HT1080 (cell line): ENCODE measurements around the gene CFAP221. TPM values are rescaled to one million over a fixed set of nuclear protein-coding genes. Genes with fewer than 3 reads are reported as not detected.

ENCODE experiments used
- DNase-seq: peaks from one replicate; pipeline ENCODE4 v3.0.0-alpha.2; 2015; ENCODE audit warnings: low read depth
- total RNA-seq: library from RNA; depleted of rRNA; stranded (reverse); fragments of >200 nt; shearing (Covaris generic); gene quantifications from 2 replicates; pipeline ENCODE4 v1.2.3, GENCODE V29; 2014

The CFAP221 gene
- total RNA-seq, 1 experiment from 2014 or later = not detected

GRCh38 chr2:119641562-119642258, 97.5 kb downstream of the CFAP221 start:
- DNase-seq = peak; percentile 65

GRCh38 chr2:119644186-119644585, 99.9 kb downstream of the CFAP221 start:
- DNase-seq = no peak

DNA sequence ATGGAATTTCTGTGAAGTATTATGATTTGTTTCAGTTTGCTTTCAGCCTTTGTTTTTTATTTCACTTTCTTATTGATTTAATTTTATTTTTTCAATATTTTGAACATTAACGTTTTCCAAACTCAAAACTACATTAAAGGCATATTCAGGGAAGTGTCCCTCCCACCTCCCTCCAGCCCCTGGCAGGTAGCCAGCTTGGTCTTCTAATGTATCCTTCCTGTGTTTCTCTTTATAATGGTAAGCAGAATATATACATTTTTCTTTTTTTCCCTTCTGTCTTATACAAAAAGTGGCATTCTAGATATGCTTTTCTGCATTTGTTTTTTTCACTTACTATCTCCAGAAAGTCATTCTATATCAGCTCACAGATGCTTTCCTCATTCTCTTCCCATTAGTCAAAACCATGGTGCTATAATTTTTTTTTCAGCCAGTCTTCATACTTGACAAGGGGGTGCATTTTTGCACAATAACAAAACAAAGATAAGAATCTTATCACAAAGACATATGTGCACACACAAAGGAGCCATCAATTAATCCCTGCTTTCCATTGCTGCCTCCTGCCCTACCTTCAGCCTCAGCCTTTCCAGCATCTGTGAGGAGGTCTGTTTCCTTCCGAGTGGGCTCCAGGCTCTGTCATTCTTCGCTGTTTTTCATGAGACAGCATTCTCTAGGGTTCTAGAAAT, 101.1 kb downstream of the CFAP221 start:
- no peak for DNase-seq

DNA sequence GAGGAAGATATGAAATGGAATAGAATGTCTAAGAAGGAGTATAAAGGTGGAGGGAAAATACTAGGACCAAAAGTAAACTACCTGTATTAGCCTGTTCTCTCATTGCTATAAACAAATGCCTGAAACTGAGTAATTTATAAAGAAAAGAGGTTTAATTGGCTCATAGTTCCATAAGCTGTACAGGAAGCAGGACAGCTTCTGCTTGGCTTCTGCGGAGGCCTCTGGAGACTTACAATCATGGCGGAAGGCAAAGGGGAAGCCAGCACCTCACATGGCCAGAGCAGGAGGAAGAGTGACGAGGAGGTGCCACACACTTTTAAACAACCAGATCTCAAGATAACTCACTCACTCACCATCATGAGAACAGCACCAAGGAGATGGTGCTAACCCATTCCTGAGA, 101.9 kb downstream of the CFAP221 start:
- DNase-seq = no peak

DNA sequence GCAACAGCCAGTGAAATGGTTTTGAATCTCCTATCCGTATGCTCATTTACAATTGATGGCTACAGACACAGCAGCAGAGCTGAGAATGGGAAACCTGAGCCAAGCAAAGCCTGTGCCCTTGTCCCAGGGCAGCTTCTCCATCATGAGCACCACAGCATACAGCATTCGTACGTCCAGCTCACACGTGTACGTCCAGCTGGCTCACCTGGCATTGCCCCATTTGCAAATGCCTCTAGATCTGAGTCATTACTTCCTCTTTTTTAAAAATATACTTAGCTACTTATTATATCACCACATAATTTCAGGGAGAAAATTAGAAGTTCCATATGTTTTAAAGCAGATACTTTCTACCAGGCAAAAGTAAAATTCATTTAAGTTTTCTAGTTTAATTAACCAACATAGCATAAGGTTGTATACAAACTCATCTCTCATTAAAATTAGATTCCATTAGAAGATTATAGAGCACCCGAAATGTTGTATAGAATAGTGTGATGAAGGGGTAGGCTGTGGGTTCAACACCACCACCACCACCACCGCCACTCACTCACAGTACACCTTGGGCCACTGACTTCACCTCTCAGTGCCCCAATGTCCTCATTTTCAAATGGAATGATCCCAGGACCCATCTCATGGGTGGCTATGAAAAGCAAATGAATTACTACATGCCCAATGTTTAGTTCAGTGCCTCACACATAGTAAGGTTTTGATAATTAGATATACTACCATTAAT, 103.4 kb downstream of the CFAP221 start:
- DNase-seq = peak; percentile 38

DNA sequence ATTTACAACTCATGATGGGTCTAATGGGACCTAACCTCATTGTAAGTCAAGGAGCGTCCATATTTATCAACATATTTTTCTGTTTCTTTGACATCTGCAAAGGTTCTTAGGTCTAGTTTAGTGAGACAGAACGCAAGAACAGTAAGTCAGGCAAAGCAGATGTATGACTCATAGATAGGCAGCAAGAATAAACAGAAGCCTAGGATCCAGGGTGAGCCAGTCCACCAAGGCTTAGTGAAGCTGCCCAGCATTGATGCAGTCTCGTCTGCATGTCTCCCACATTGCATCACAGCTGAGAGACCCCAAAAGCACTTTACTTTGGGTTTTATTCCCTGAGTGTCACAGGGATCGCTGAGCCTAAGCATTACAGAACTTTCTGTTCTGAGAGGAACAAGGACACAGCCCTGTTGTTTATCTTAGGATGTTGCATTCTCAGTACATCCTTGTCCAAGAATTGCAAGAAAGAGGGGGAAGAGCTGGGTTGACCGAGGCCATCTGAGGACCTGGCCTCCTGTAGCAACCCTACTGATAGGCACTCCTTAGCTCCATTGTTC, 105.2 kb downstream of the CFAP221 start:
- peak; percentile 57 for DNase-seq

GRCh38 chr2:119650206-119650605, 106.0 kb downstream of the CFAP221 start:
- DNase-seq = no peak

DNA sequence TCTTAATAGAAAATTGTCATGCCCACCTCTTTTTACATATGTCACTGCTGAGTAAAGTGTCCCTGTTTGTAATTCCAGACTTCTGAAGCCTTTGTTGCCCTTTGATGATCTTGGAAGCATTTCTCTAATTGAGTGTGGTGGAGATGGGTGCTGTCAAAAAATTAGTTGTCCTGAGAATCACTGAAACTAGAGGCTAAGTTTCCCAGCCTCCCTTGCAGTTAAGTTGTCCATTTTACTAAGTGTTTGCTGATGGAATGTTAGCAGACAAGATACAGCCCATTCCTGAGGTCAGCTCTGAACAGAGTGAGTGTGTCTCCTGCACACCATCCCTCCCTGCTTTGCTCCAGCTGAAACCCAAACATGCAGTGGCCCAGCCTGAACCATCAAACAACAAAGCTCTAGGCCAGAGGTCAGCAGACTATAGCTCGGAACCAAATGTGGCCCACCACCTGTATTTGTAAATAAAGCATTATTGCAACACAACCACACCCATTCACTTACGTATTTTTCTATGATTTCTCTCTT, 106.7 kb downstream of the CFAP221 start:
- DNase-seq = no peak

GRCh38 chr2:119657466-119658145, 113.4 kb downstream of the CFAP221 start:
- no peak for DNase-seq

DNA sequence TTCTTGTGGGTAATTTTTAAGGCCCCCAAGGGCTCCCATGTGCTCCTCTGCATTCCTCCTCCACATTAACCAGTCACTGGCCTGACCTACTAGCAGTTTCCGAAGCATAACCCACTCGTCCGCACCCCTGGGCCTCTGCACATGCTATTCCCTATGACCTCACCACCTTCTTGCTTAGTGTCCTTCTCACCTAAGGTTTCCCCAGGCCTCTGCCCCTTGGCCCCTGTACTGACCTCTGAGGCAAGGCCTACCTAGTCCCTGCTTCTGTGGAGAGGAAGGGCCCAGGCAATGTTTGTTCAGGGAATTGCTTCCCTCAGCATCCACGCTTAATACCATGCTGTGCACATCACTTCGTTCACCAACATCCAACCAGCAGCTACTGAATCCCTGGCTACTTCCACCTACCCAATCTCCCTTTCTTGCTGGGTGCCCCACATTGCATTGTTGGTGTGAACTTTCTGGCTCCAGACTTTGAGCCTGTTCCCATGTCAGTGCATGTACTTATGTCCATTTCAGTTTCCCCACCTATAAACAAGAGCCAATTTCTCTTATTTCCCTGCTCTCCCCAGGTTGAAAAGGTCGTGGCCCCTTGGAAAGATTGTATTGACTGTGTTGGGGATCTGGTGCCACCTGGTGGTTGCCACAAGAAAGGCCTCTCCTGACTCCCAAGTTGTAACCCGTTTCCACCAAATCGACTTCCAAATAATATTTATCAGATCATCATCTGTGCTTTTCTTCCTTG, 115.5 kb downstream of the CFAP221 start:
- no peak for DNase-seq

GRCh38 chr2:119660343-119660658, 116.1 kb downstream of the CFAP221 start:
- no peak for DNase-seq

DNA sequence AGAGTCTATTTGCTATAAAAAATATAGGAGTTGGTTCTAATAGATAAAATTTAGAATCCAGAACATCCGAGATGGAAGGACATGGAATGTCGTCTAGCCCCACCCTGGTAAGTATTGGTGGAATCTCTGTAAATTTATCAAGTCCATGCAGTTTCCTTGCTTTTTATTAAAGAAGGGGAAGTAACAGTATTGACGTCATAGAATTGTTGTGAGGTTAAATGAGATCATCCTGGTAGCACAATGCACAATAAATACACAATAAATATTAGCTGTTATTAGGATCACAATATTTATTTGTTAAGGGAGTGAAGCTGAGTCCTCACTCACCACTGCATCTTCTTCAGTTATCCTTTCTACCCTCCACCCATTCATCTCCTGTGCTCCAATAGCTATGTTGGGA, 118.0 kb downstream of the CFAP221 start:
- no peak for DNase-seq

DNA sequence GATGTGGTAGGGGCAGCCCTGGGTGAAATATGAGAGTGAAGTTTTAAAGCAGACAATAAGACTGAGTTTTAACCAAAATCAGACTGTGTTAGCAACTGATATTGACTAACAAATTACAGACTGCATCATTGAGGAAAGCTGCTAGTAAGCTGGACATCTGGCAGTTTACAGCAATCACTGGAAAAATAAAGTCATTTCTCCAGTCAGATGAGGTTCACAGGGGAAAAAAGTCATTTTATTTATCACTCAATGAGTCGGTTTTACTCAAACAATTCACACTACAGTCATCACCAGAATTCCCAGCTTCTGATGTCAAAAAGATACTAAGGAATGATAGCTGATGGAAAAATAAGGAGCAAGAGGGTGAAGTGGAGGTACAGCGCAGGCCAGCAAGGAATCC, 124.3 kb downstream of the CFAP221 start:
- DNase-seq = no peak

DNA sequence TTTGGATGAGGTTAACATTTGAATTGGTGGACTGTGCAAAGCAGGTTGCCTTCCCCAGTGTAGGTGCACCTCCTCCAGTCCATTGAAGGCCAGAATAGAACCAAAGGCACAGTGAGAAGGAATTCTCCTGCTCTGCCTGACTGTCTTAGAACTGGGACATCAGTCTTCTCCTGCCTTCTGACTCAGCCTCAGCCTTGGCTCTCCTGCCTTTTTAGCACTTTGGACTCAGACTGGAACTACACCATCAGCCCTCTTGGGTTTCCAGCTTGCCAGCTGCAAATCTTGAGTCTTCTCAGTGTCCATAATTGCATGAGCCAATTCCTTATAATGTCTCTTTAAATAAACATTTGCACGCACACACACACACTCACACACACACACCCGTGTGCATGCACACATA, 126.8 kb downstream of the CFAP221 start:
- no peak for DNase-seq

GRCh38 chr2:119671752-119672151, 127.5 kb downstream of the CFAP221 start:
- DNase-seq = no peak

GRCh38 chr2:119672161-119672862, 128.1 kb downstream of the CFAP221 start:
- no peak for DNase-seq

DNA sequence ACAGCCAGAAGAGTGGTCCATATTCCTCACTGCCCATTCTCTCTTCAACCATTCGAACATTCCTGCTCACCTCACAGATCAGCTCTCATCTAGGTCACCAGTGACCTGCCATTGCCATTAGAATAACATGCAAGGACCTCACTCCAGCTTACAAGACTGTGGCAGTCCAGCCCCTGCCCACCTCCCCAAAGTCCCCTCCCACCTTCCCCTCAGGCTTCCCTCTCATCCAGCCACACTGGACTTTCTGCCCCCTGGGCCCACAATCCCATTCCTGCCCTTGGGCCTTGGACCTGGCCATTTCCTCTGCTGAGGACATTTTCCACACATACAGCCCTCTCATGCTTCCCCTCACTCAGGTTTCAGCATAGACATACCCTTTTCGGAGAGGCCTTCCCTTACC, 129.5 kb downstream of the CFAP221 start:
- DNase-seq = no peak

GRCh38 chr2:119674711-119675500, 130.7 kb downstream of the CFAP221 start:
- DNase-seq = no peak

DNA sequence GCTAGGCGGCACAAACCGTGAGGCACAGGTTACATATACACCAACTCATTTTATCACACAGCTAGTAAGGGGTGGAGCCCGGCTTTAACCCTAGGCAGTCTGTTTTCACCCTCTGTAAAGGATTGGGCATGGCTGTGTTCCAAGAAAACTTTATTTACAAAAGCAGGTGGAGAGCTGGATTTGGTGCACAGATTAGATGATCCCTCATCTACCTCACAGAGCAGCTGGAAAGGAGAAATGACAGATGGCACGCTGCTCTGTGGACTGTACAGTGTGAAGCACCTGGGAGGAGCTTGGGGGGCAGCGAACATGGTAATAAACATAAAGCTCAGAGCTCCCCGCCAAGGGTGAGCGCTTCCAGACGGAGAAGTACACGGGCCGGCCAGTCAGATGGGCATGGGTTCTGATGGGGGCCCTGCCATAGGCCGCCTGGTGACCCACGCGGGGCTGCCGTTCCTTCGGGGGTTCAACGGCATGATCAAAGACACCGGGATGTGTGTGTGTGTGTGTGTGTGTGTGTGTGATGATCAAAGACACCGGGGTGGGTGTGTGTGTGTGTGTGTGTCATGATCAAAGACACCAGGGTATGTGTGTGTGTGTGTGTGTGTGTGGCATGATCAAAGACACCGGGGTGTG, 133.9 kb downstream of the CFAP221 start:
- no peak for DNase-seq
